Measurements from ENCODE around the gene ADGRF3.

The ADGRF3 gene

DNA sequence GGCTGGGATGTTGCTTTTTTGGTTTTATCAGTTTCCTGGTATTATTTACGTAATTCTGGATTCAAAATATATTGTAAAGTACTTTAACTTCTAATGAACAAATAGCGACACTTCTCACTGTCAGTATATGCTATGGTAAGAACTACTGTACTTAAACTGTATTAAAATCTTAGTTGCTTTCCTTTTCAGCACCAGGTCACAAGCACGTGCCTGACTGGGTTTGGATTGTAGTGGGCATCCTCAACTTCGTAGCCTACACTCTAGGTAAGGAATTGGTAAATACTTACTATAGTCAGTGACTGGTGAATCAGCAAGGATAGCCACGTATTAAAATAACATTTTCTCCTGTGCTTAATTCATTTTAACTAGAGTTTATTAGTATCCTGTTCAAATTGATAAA lies 20.4 kb upstream of the ADGRF3 start:
- TF ChIP-seq, protein P1, sequence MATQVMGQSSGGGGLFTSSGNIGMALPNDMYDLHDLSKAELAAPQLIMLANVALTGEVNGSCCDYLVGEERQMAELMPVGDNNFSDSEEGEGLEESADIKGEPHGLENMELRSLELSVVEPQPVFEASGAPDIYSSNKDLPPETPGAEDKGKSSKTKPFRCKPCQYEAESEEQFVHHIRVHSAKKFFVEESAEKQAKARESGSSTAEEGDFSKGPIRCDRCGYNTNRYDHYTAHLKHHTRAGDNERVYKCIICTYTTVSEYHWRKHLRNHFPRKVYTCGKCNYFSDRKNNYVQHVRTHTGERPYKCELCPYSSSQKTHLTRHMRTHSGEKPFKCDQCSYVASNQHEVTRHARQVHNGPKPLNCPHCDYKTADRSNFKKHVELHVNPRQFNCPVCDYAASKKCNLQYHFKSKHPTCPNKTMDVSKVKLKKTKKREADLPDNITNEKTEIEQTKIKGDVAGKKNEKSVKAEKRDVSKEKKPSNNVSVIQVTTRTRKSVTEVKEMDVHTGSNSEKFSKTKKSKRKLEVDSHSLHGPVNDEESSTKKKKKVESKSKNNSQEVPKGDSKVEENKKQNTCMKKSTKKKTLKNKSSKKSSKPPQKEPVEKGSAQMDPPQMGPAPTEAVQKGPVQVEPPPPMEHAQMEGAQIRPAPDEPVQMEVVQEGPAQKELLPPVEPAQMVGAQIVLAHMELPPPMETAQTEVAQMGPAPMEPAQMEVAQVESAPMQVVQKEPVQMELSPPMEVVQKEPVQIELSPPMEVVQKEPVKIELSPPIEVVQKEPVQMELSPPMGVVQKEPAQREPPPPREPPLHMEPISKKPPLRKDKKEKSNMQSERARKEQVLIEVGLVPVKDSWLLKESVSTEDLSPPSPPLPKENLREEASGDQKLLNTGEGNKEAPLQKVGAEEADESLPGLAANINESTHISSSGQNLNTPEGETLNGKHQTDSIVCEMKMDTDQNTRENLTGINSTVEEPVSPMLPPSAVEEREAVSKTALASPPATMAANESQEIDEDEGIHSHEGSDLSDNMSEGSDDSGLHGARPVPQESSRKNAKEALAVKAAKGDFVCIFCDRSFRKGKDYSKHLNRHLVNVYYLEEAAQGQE (IDR thresholded peaks at IDR 0.05; ENCODE audit: insufficient replicate concordance, low read depth) = peak; percentile 71
- TF ChIP-seq, protein P2, sequence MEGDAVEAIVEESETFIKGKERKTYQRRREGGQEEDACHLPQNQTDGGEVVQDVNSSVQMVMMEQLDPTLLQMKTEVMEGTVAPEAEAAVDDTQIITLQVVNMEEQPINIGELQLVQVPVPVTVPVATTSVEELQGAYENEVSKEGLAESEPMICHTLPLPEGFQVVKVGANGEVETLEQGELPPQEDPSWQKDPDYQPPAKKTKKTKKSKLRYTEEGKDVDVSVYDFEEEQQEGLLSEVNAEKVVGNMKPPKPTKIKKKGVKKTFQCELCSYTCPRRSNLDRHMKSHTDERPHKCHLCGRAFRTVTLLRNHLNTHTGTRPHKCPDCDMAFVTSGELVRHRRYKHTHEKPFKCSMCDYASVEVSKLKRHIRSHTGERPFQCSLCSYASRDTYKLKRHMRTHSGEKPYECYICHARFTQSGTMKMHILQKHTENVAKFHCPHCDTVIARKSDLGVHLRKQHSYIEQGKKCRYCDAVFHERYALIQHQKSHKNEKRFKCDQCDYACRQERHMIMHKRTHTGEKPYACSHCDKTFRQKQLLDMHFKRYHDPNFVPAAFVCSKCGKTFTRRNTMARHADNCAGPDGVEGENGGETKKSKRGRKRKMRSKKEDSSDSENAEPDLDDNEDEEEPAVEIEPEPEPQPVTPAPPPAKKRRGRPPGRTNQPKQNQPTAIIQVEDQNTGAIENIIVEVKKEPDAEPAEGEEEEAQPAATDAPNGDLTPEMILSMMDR (IDR thresholded peaks at IDR 0.05; ENCODE audit: insufficient read depth, low read length) = no peak
- Histone ChIP-seq H3K27ac (replicated peaks) (no peak overlapping the region), H3K4me3 (replicated peaks; ENCODE audit: insufficient read depth, low read length) (no peak overlapping the region), H3K27me3 (ENCODE audit: insufficient read depth, poor library complexity, severe bottlenecking) (no peaks in the 10 kb centered on the region)
- DNase-seq (ENCODE audit: low read depth in 1 of 2, low spot score in 1 of 2) = no peak

DNA sequence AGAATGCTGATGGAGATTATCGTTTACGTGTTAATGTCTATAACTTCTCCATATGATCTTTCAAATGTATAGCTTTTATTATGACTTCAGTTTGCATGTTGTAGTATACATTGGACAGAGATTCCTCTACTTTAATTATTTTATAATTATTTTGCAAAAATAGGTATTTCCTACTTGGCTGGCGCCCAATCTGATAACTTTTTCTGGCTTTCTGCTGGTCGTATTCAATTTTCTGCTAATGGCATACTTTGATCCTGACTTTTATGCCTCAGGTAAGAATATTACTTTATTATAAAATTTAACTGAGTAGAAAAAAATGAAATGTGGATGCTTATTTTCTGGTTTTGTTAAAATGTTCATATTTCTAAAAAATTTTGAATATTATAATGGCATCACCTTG lies 18.1 kb upstream of the ADGRF3 start:
- H3K27me3 ChIP-seq (ENCODE audit: insufficient read depth, poor library complexity, severe bottlenecking) = no peaks in the 10 kb centered on the region
- H3K27ac ChIP-seq (replicated peaks) = no peak overlapping the region
- TF ChIP-seq, protein P1 (IDR thresholded peaks at IDR 0.05; ENCODE audit: insufficient replicate concordance, low read depth) = no peak
- TF ChIP-seq, protein P2 (IDR thresholded peaks at IDR 0.05; ENCODE audit: insufficient read depth, low read length) = no peak
- TF ChIP-seq GABPA (IDR thresholded peaks at IDR 0.05; ENCODE audit: low read depth) (no peak), POLR2AphosphoS5 (IDR thresholded peaks at IDR 0.05; ENCODE audit: low read depth) (no peak), SPI1 (IDR thresholded peaks at IDR 0.05; ENCODE audit: borderline replicate concordance, low read depth) (no peak)
- DNase-seq (ENCODE audit: low read depth in 1 of 2, low spot score in 1 of 2) = no peak
- H3K4me3 ChIP-seq (replicated peaks; ENCODE audit: insufficient read depth, low read length) = no peak overlapping the region

DNA sequence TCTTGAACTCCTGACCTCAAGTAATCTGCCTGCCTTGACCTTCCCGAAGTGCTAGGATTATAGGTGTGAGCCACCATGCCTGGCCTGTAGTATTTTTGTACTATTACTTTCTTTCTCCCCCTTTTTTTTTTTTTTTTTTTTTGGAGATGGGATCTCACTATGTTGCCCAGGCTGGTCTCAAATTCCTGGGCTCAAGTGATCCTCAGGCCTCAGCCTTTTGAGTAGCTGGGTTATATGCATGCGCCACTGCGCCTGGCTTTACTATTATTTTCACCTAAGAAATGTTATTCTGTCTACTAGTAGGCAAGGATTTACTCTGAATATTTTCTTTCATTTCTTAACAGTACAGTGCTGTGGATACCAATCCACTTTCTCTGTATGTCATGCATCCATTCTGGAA lies 17.4 kb upstream of the ADGRF3 start:
- TF ChIP-seq GABPA (IDR thresholded peaks at IDR 0.05; ENCODE audit: low read depth) (no peak), POLR2AphosphoS5 (IDR thresholded peaks at IDR 0.05; ENCODE audit: low read depth) (no peak), SPI1 (IDR thresholded peaks at IDR 0.05; ENCODE audit: borderline replicate concordance, low read depth) (no peak)
- TF ChIP-seq, protein P2 (IDR thresholded peaks at IDR 0.05; ENCODE audit: insufficient read depth, low read length) = no peak
- TF ChIP-seq, protein P1 (IDR thresholded peaks at IDR 0.05; ENCODE audit: insufficient replicate concordance, low read depth) = no peak
- H3K27ac ChIP-seq (replicated peaks) = no peak overlapping the region

More for the DNA sequence above, 17.4 kb upstream of the ADGRF3 start:
- Histone ChIP-seq H3K4me3 (replicated peaks; ENCODE audit: insufficient read depth, low read length) (no peak overlapping the region), H3K27me3 (ENCODE audit: insufficient read depth, poor library complexity, severe bottlenecking) (no peaks in the 10 kb centered on the region)
- no peak for DNase-seq (ENCODE audit: low read depth in 1 of 2, low spot score in 1 of 2)

Data from HL-60 (cell line).